WI38 (cell line): ENCODE measurements around the gene TXNDC12.
"Not testable (repeated sequence)": the region's sequence is repeated elsewhere in the genome, so short reads cannot be mapped to it uniquely, and the experiment has no call there.

Experiments used
- H3K4me3 ChIP-seq: 2 replicates; pipeline ENCODE4 v1.5.1; 2011; ENCODE audit warnings: low read depth, mild to moderate bottlenecking, control low read depth, low read length
- TF ChIP-seq, protein P1 (sequence below): IDR thresholded peaks from 2 replicates; pipeline ENCODE4 v1.5.1; 2012; ENCODE audit warnings: low read depth, mild to moderate bottlenecking, control low read depth, low read length

TXNDC12 gene

GRCh38 chr1:52055066-52055865 lies at the start of gene TXNDC12:
Gene TXNDC12, minus strand, starts transcription at chr1:52055191. Its CDS starts 95 bp downstream, at chr1:52055096.
- H3K4me3 ChIP-seq, result peak within 1 kb of the TSS; percentile 79
- TF ChIP-seq, protein P1, sequence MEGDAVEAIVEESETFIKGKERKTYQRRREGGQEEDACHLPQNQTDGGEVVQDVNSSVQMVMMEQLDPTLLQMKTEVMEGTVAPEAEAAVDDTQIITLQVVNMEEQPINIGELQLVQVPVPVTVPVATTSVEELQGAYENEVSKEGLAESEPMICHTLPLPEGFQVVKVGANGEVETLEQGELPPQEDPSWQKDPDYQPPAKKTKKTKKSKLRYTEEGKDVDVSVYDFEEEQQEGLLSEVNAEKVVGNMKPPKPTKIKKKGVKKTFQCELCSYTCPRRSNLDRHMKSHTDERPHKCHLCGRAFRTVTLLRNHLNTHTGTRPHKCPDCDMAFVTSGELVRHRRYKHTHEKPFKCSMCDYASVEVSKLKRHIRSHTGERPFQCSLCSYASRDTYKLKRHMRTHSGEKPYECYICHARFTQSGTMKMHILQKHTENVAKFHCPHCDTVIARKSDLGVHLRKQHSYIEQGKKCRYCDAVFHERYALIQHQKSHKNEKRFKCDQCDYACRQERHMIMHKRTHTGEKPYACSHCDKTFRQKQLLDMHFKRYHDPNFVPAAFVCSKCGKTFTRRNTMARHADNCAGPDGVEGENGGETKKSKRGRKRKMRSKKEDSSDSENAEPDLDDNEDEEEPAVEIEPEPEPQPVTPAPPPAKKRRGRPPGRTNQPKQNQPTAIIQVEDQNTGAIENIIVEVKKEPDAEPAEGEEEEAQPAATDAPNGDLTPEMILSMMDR, result no peak

DNA sequence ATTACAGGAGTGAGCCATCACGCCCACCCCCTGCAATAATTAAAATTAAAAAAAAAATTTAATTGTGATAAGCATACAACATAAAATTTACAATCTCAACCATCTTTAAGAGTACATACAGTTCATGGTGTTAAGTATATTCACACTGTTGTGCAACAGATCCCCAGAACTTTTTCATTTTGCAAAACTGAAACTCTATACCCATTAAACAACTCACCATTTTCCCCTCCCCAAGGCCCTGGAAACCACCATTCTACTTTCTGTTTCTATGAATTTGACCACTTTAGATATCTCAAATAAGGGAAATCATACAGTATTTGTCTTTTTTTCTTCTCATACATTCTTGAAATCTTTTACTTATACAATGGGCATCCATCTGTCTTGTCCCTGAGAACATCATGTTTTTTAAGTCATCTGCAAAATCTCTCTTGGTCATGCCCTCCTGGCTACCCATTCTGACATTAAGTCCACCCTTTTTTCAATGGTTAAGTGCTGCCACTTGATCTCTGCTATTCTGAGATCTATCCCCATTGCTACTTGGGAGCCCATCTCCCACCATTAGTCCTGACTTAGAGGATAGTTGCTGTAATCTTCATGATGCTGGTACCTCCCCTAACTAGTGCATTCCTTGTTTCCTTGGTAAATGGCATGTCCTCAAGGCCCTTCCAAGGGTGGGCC lies 47.5 kb upstream of the TXNDC12 start:
- TF ChIP-seq, protein P1, result no peak
- no peak overlapping the region for H3K4me3 ChIP-seq

DNA sequence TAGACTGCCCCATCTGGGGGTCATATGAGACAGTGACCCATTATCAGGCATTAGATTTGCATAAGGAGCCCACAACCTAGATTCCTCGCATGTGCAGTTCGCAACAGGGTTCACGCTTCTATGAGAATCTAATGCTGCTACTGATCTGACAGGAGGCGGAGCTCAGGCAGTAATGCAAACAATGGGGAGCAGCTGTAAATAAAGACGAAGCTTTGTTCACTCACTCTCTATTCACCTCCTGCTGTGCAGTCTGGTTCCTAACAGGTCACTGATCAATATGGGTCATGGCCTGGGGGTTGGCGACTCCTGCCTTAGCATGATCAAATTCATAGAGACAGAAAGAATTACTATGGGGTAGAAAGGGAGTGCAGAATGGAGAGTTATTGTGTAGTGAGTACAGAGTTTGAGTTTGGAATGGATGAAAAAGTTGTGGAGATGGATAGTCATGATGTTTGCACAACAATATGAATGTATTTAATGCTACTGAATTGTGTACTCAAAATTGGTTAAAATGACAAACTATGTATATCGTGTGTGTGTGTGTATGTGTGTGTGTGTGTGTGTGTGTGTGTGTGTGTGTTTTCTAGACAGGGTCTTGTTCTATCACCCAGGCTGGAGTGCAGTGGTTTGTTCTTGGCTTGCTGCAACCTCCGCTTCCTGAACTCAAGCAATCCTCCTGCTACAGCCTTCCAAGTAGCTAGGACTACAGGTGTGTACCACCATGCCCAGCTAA lies 43.3 kb upstream of the TXNDC12 start:
- TF ChIP-seq, protein P1, result no peak
- H3K4me3 ChIP-seq, result no peak overlapping the region

GRCh38 chr1:52096216-52096615 lies 41.2 kb upstream of the TXNDC12 start:
- H3K4me3 ChIP-seq, result no peak overlapping the region
- TF ChIP-seq, protein P1, result no peak

DNA sequence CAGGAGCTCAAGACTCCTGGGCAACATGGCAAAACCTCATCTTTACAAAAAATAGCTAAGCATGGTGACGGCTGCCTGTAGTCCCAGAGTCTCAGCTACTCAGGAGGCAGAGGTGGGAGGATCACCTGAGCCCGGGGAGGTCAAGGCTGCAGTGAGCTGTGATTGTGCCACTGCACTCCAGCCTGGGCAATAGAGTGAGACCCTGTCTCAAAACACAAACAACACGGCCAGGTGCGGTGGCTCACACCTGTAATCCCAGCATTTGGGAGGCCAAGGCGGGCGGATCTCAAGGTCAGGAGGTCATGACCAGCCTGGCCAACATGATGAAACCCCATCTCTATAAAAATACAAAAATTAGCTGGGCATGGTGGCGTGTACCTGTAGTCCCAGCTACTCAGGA lies 39.3 kb upstream of the TXNDC12 start:
- H3K4me3 ChIP-seq, result not testable (repeated sequence)

DNA sequence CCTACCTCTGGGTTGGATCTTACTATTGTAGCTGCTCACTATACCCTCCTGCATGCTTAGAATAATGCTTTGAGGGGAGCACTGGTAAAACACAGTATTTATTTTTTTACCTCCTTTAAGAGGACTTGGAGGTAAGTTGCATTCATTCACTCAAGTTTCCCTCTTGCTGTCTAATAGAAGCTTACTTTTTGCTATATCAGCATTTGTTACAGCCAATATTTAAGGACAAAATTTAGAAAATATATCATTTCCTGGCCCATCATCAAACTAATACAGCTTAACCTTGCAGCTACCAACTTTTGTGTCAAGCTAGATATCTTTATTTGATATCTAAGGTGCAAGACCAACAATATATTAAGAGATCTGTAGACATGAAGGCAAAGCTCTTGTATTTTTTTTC lies 32.9 kb upstream of the TXNDC12 start:
- not testable (repeated sequence) for H3K4me3 ChIP-seq

- H3K4me3 ChIP-seq, result no peak overlapping the region
- TF ChIP-seq, protein P1, result no peak
These were observed 25.0 kb upstream of the TXNDC12 start for GRCh38 chr1:52080014-52080415.

DNA sequence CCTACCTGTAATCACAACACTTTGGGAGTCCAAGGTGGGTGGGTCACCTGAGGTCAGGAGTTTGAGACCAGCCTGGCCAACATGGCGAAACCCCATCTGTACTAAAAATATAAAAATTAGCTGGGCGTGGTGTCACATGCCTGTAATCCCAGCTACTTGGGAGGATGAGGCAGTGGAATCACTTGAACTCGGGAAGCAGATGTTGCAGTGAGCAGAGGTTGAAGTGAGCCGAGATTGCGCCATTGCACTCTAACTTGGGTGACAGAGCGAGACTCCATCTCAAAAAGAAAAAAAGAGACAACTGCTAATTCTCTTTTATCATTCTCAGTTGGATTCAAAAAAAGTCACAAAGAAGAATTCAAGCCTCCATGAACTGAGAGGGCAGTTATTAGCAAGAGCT lies 22.3 kb upstream of the TXNDC12 start:
- H3K4me3 ChIP-seq, result not testable (repeated sequence)
